Stimulated activated CD8-positive, alpha-beta memory T cell treated with anti-CD3 and anti-CD28 coated beads, Interleukin-4, amount 100 ng/mL, for 24 hours (primary cell): Measurements from ENCODE around the gene SREBF2.

Source experiments
- DNase-seq: peaks from one replicate; pipeline ENCODE4 v3.0.0-alpha.2; 2020; ENCODE audit warnings: low read depth

The SREBF2 gene

GRCh38 chr22:41908411-41909309 lies 75.8 kb downstream of the SREBF2 start:
- no peak for DNase-seq

- no peak for DNase-seq
Observed at GRCh38 chr22:41909310-41910049, 76.6 kb downstream of the SREBF2 start.

- DNase-seq, result no peak
Observed at GRCh38 chr22:41910050-41911000, 77.4 kb downstream of the SREBF2 start.

- DNase-seq, result no peak
Observed at GRCh38 chr22:41911001-41911611, 78.2 kb downstream of the SREBF2 start.

DNA sequence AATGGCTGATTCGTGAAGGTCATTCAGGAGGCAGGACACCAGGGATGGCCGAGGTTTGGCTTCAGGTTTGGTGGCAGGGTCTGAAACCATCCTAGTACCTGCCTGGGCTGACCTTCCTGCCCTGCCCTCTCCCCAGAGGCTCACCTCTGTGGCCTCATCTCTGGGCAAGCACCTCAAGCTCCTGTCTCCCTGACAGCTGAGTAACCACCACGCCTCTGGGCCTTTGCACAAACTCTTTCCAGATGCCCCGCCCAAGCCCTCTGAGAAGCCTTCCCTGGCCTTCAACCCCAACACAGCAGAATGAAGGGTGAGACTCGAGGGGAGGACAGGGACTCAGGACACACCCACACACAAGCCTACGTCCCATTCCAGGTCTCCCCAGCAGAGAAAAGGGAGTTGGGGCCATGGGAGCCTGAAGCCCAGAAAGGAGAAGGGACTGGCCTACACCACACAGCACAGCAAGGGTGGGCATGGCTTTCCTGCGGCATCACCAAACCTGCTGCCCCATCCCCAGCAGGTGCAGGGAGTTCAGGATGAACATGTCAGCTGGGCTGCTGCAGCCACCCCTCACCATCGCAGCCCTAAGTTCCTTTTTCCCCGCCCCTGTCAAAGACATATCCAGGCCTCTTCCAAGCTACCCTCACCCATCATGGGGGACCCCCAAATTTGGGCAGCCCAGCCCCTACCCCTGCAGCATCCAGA lies 79.6 kb downstream of the SREBF2 start:
- DNase-seq, result no peak

DNA sequence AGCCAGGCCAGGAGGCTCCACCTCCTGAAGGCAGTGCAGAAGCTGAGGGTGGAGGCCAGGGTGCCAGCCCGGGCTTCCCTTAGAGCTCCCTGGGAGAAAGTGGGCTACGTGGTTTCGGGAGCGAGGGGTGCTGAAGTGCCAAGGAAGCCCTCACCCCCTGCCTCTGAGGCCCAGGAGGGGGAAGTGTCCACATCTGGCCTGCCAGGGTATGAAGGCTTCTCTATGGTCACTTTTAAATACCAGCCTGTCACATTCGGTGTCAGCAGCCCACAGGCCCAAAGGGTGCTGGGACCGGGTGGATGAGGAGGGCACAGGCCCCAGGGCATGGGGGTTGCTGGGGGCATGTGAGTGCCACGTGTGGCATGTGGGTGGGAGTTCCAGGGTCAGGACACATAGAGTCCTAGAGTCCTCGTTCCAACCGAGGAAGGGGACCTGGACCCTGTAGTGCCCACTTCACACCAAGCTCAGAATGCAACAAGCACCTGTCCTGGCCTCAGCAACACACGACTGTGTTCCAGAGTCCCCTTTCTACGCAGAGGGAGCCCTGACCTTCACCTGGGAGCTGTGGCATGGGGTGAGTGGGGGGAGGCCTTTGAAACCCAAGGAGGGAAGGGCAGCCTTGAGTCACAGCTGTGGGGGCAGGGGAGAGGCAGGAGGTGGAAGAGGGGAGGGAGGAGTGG lies 80.3 kb downstream of the SREBF2 start:
- no peak for DNase-seq

- no peak for DNase-seq
Observed at GRCh38 chr22:41913842-41914534, 81.1 kb downstream of the SREBF2 start.

DNA sequence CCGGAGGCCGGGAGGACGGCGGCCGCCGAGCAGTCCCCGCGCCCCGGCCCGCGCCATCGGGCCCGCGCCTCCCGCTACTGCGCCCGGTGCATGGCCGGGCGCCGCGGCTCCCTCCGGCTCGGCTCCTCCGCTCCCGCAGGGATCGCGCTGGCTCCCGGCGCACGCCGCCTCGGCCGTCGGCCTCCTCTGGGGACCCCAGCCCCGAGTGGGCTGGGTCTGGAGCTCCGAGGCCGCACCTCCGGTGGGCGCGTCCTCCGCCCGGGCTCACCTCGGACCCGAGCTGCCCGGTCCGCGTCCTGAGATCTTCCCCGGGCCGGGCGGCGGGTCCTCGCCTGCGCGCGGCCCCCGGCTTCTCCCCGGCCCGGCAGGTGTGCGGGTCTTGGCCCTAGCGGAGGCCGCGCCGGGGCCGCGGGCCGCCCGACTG lies 81.7 kb downstream of the SREBF2 start:
- no peak for DNase-seq

GRCh38 chr22:41915035-41915785 lies 82.3 kb downstream of the SREBF2 start, which contains the start of gene SHISA8:
TSS of gene SHISA8 (minus strand) at chr22:41915074. CDS start at chr22:41914667, 407 bp downstream.
- peak; percentile 37 for DNase-seq

DNA sequence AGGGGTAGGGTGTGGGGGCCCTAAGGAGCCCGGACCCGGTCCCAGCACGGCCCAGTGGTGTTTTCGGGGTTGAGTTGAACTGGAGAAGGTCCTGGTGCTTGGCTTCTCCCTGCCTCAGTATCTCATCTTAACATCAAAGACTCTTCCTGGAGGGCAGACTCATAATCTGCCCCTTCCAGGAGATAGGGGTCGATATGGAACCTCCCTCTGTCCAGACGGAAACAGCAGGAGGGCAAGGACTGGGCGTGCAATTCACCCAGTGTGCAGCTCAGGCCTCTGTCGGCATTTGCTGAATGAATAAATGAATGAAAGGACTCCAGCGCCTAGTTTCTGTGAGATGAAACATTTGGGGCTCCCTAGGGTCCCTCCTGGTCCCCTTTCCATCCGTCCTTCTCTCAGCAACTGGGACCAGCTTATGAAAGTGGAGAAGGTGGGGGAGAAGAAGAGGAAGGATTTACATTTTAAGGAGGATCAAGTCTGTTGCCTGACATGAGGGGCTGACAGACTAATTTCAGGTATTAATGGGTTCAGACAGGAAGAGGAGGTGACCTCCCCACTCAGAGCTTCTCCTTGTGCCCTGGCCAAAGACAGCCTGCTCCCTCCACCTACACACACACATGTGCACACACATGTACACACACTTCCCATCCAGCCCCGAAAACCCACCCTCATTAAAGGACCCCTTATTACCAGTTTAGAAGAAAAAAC lies 83.0 kb downstream of the SREBF2 start:
- DNase-seq, result no peak

DNA sequence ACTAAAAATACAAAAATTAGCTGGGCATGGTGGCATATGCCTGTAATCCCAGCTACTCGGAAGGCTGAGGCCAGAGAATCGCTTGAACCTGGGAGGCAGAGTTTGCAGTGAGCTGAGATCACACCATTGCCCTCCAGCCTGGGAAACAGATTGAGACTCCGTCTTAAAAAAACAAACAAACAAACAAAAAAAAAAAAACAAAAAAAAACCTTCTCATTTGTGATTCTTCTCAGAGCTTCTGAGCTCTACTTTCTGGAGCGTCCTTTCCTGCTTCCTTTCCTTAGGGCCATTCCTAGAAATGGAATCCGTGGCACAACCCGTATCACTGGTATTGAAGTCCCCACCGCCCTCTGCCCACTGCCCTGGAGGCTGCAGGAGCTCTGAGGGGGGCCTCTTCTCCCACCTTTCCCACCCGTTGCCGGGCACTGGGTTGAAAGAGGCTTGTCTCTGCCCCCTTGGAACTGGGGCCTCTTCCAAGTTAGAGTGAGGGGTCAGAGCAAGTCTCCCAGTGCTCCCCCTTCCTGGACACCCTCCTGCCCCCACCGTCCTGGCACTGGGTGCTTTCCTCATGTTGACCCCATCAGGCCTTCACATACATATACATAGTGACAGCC lies 83.9 kb downstream of the SREBF2 start:
- DNase-seq, result no peak

DNA sequence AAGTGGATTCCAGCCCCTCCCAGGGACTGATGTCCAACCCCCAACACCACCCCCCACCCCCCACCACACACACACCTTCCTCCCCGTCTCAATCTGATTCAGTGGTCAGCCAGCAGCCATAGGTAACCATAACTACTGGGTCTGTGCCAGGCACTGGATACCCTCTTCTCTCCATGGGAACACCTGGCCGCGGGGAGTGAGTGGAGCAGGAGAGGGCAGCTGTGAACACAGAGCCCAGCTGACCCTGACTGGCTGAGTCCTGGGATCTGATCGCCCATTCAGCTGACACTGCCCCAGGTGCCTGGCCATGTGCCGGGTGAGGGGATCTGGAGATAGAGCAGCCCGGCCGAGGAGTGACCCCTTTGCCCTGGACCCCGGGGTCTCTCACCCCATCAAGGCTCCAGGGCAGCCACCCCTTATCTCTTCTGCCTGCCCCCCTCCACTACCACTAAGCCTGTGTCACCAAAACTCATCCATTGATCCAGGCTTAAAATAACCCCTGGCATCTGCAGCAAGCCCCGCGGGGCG lies 84.5 kb downstream of the SREBF2 start:
- DNase-seq, result no peak

- no peak for DNase-seq
Observed at GRCh38 chr22:41917903-41918791, 85.2 kb downstream of the SREBF2 start.

- DNase-seq, result no peak
Observed at GRCh38 chr22:41919357-41920224, 86.7 kb downstream of the SREBF2 start.

GRCh38 chr22:41920271-41920976 lies 87.5 kb downstream of the SREBF2 start:
- DNase-seq, result no peak
